IgD-negative memory B cell (primary cell): ENCODE data around the gene SLIT1. TPM values are rescaled to one million over a fixed set of nuclear protein-coding genes. Genes with fewer than 3 reads are reported as not detected.
A peak's percentile ranks its signal among the peaks of the same experiment; 100 is the strongest.

ENCODE experiments used
- H3K27ac Mint-ChIP-seq, 3 donors: one replicate each; pipeline ENCODE4 v1.8.0; 2020 to 2022; ENCODE audit warnings: mild to moderate bottlenecking in 3 of 3, mixed read lengths in 3 of 3, moderate library complexity in 1 of 3
- H3K27me3 Mint-ChIP-seq: one replicate; pipeline ENCODE4 v1.8.0; 2021; ENCODE audit warnings: mixed read lengths
- H3K36me3 Mint-ChIP-seq: one replicate; pipeline ENCODE4 v1.8.0; 2020; ENCODE audit warnings: mild to moderate bottlenecking, mixed read lengths
- H3K4me1 Mint-ChIP-seq, 3 donors: one replicate each; pipeline ENCODE4 v1.8.0; 2020 to 2022; ENCODE audit warnings: mixed read lengths in 3 of 3, mild to moderate bottlenecking in 1 of 3
- H3K4me3 Mint-ChIP-seq, 4 donors: one replicate each; pipeline ENCODE4 v1.8.0; 2020 to 2022; ENCODE audit warnings: mild to moderate bottlenecking in 4 of 4, mixed read lengths in 4 of 4, moderate library complexity in 3 of 4
- H3K9me3 Mint-ChIP-seq, 3 donors: one replicate each; pipeline ENCODE4 v1.8.0; 2020 to 2021; ENCODE audit warnings: mixed read lengths in 3 of 3, mild to moderate bottlenecking in 1 of 3
- polyA plus RNA-seq: library from polyadenylated mRNA; unstranded; fragments of 300-500 nt; fragmentation: Illumina TruSeq; gene quantifications from one replicate; pipeline ENCODE4 v1.2.3, GENCODE V29; 2021

SLIT1 gene
- polyA plus RNA-seq, 1 donor from 2014 or later, result not detected

- Mint-ChIP-seq H3K4me3 (no peak overlapping the region), H3K9me3 (peaks cover 0 to 6% (median 2%) of the 10 kb centered on the region in 3 donors), H3K36me3 (no peaks in the 10 kb centered on the region), H3K4me1 (peaks cover 0 to 7% (median 6%) of the 10 kb centered on the region in 3 donors), H3K27me3 (peaks cover 2% of the 10 kb centered on the region), H3K27ac (no peak overlapping the region)
Measured at GRCh38 chr10:97047788-97048187, 138.0 kb downstream of the SLIT1 start.

DNA sequence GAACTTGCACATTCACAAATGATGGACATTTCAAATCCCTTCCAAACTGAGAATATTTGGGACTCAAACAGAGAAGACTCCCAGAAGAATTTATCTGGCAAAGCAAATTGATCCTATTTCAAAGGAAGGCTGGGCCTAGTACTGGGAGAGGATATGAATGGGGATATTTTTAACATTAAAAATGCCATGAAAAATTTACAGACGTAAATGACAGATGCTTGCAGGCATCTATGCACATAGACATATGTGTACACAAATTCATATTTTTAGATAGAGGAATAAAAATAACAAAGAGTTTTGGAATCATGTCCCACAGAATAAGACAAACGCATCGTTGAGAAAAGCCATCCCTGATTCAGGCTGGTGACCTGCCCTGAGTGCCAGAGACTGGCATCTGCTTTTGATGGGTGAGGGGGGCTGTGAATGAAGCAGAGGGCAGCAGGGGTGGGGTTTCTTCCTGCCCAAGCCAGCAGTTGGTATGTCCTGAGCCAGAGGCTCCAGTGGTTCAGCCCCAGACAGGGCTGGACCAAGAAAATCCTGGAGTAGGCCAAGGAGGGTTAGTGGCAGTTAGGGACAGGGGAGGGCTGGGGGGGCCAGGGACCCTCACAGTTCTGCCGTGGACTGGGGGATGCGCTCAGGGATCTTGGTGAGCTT lies 138.5 kb downstream of the SLIT1 start:
- Mint-ChIP-seq H3K4me1 (peaks cover 0 to 7% (median 6%) of the 10 kb centered on the region in 3 donors), H3K9me3 (peaks cover 0 to 5% (median 2%) of the 10 kb centered on the region in 3 donors), H3K4me3 (no peak overlapping the region), H3K27me3 (peaks cover 2% of the 10 kb centered on the region), H3K27ac (no peak overlapping the region), H3K36me3 (no peaks in the 10 kb centered on the region)

DNA sequence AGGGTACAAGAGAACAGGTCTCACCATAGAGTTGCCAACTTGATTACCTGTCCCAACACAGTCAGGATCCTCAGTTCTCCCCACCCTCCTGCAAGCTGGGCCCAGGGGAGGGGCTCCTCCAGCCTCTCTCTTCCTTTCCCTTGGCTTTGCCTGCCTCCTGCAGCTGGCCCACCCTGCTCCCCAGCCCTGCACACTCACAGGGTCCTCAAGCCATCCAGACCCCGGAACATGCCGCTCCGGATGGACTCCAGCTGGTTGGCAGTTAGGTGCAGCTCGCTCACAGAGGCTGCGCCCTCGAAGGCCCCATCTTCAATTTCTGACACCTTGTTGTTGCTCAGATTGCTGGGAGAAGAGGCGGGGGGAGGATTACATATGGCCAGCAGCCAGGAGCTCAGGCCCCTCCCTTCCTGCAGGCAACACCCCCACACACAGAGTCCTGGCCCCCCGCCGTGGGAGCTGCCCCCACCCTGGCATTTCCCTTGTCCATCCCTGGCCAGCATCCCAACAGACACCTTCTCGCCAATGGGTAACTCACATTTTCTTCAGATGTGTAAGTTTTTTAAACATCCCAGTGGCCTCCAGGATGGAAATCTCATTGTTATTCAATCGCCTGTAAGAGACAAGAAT lies 139.2 kb downstream of the SLIT1 start:
- Mint-ChIP-seq H3K4me3 (no peak overlapping the region), H3K27ac (no peak overlapping the region), H3K36me3 (no peaks in the 10 kb centered on the region), H3K4me1 (peaks cover 0 to 7% (median 6%) of the 10 kb centered on the region in 3 donors), H3K9me3 (peaks cover 0 to 5% (median 2%) of the 10 kb centered on the region in 3 donors), H3K27me3 (peaks cover 2% of the 10 kb centered on the region)

DNA sequence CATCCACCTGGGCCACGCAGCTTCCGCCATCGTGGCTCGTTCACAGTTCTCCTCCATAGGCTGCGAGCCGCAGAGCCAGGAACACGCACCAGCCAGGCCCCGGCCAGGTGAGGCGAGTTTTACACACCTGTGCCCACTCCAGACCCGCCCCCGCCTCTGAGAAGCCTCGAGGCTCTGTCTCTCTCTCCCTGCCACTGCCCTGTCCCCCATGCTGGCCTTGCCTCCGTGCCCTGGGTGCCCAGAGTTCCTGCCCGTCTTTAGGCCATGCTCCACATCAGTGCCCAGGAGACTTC lies 142.2 kb downstream of the SLIT1 start:
- H3K4me3 Mint-ChIP-seq, result no peak overlapping the region
- peaks cover 0 to under 1% (median 0%) of the 10 kb centered on the region in 3 donors for H3K4me1 Mint-ChIP-seq
- peaks cover 2% of the 10 kb centered on the region for H3K27me3 Mint-ChIP-seq
- H3K36me3 Mint-ChIP-seq, result no peaks in the 10 kb centered on the region
- H3K27ac Mint-ChIP-seq, result peak overlapping the region in 1 of 3 donors; percentile 63
- H3K9me3 Mint-ChIP-seq, result peaks cover 0 to 2% (median under 1%) of the 10 kb centered on the region in 3 donors

DNA sequence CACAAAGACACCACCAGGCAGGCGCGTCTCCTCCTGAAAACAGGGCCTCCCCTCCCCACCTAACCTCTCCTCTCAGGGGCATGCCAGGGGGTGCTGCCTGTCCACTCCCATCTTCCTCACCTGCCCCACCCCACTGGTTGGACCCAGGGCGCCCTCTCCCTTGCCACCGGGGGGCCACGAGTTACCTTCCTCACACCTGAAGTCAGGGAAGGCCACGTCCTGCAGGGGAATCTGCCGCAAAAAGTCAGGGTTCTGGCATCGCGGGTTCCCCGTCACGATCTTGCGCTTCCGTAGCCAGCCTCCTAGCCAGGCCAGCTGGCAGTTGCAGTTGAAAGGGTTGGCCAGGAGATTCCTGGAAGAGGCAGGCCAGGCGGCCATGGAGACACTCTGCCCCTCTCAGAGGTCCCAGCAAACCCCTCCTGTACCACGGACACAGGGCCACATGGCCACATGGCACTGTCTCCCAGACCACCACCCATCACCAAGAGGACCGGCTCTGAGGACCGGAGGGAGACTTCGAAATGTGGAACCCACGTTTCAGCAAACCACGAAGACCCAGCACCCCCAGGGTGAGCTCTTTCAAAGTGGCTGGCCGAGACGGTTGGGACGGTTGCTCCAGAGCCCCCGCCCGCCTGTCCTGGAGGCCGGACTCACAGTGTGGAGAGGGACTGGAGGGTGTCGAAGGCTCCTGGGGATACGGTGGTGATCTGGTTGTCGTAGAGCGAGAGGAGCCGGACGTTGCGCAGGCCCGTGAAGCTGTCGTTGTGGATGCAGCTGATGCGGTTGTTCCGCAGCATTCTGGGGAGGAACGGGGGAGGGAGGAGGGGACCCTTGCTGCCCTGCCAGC lies 142.8 kb downstream of the SLIT1 start:
- peaks cover 2% of the 10 kb centered on the region for H3K27me3 Mint-ChIP-seq
- H3K27ac Mint-ChIP-seq, result peak overlapping the region in 1 of 3 donors; percentile 40
- H3K4me3 Mint-ChIP-seq, result no peak overlapping the region
- H3K9me3 Mint-ChIP-seq, result peaks cover 0 to 2% (median 0%) of the 10 kb centered on the region in 3 donors
- H3K4me1 Mint-ChIP-seq, result peaks cover 0 to 2% (median 2%) of the 10 kb centered on the region in 3 donors
- no peaks in the 10 kb centered on the region for H3K36me3 Mint-ChIP-seq

- Mint-ChIP-seq H3K4me1 (peaks cover 0 to 8% (median 8%) of the 10 kb centered on the region in 3 donors), H3K27ac (no peak overlapping the region), H3K36me3 (no peaks in the 10 kb centered on the region), H3K27me3 (peaks cover 2% of the 10 kb centered on the region), H3K9me3 (peaks cover 0 to 2% (median 0%) of the 10 kb centered on the region in 3 donors), H3K4me3 (peak overlapping the region in 1 of 4 donors; percentile 39)
Measured at GRCh38 chr10:97042081-97042480, 143.7 kb downstream of the SLIT1 start.

- Mint-ChIP-seq H3K27me3 (peaks cover 8% of the 10 kb centered on the region), H3K27ac (no peak overlapping the region), H3K9me3 (peaks cover 0 to 2% (median 0%) of the 10 kb centered on the region in 3 donors), H3K4me3 (peak overlapping the region in 1 of 4 donors; percentile 47), H3K36me3 (no peaks in the 10 kb centered on the region), H3K4me1 (peaks cover 0 to 8% (median 8%) of the 10 kb centered on the region in 3 donors)
Measured at GRCh38 chr10:97040706-97041105, 145.1 kb downstream of the SLIT1 start.

- Mint-ChIP-seq H3K36me3 (no peaks in the 10 kb centered on the region), H3K27ac (no peak overlapping the region), H3K4me3 (no peak overlapping the region), H3K27me3 (peaks cover 11% of the 10 kb centered on the region), H3K4me1 (peaks cover 0 to 8% (median 8%) of the 10 kb centered on the region in 3 donors), H3K9me3 (peaks cover 0 to 2% (median 0%) of the 10 kb centered on the region in 3 donors)
Measured at GRCh38 chr10:97040248-97040584, 145.5 kb downstream of the SLIT1 start.

GRCh38 chr10:97039538-97040247 lies 146.1 kb downstream of the SLIT1 start:
- Mint-ChIP-seq H3K36me3 (no peaks in the 10 kb centered on the region), H3K27ac (peak overlapping the region in 1 of 3 donors; percentile 5), H3K9me3 (peaks cover 0 to 2% (median 0%) of the 10 kb centered on the region in 3 donors), H3K4me3 (peak overlapping the region in 2 of 4 donors; percentile 26 to 27), H3K4me1 (peaks cover 0 to 8% (median 8%) of the 10 kb centered on the region in 3 donors), H3K27me3 (peaks cover 12% of the 10 kb centered on the region)

- Mint-ChIP-seq H3K4me3 (peak overlapping the region in 2 of 4 donors; percentile 26 to 93), H3K36me3 (no peaks in the 10 kb centered on the region), H3K9me3 (no peaks in the 10 kb centered on the region), H3K27me3 (peaks cover 12% of the 10 kb centered on the region), H3K27ac (no peak overlapping the region), H3K4me1 (peaks cover 0 to 8% (median 8%) of the 10 kb centered on the region in 3 donors)
Measured at GRCh38 chr10:97038688-97039087, 147.1 kb downstream of the SLIT1 start.

GRCh38 chr10:97037365-97038361 lies 148.1 kb downstream of the SLIT1 start:
- Mint-ChIP-seq H3K36me3 (no peaks in the 10 kb centered on the region), H3K4me1 (peaks cover 0 to 8% (median 8%) of the 10 kb centered on the region in 3 donors), H3K27me3 (peaks cover 10% of the 10 kb centered on the region), H3K4me3 (peak overlapping the region; percentile 69 to 93 (median 86)), H3K27ac (no peak overlapping the region), H3K9me3 (no peaks in the 10 kb centered on the region)

DNA sequence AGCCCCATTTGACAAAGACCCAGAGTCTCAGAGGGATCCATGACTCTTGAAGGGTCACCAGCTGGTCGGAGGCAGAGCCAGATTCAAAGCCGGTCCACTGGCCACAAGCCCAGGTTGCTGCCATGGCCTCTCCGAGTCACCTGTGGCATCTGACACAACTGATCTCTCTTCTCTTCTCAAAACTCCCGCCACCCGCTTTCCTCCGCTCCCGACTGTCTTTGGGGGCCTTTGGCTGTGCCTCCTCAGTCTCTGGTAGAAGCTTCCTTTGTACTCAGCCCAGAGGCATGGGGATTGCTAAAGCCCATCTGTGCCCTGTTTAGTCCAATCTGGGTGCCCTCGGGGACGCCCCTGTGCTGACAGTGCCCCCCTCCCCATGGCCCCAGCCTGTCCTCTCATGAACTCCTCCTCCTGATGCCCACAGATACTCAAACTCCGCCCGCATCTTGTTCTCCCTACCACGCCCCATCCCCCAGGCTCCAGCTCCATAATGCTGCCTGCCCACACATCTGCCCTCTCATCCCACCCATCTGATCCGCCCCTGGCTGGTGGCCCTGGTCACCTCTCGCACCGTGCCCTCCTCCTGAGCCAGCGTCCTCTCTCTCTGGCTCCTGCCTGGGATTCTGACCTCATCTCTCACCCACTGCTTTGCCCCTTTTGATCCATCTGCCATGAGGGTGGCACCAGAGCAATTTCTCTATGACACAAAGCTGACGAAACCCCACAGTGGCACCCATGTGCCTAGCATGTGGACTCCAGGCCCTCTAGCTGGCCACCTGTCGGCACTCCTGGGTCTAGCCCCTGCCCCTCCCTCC lies 150.6 kb downstream of the SLIT1 start:
- no peaks in the 10 kb centered on the region for H3K36me3 Mint-ChIP-seq
- H3K27ac Mint-ChIP-seq, result no peak overlapping the region
- peaks cover 0 to 11% (median 8%) of the 10 kb centered on the region in 3 donors for H3K4me1 Mint-ChIP-seq
- H3K9me3 Mint-ChIP-seq, result no peaks in the 10 kb centered on the region
- H3K27me3 Mint-ChIP-seq, result peaks cover 16% of the 10 kb centered on the region
- no peak overlapping the region for H3K4me3 Mint-ChIP-seq

GRCh38 chr10:97034301-97034700 lies 151.5 kb downstream of the SLIT1 start:
- H3K9me3 Mint-ChIP-seq, result no peaks in the 10 kb centered on the region
- no peaks in the 10 kb centered on the region for H3K36me3 Mint-ChIP-seq
- H3K27me3 Mint-ChIP-seq, result peaks cover 18% of the 10 kb centered on the region
- H3K4me1 Mint-ChIP-seq, result peaks cover 0 to 11% (median 8%) of the 10 kb centered on the region in 3 donors
- no peak overlapping the region for H3K27ac Mint-ChIP-seq
- no peak overlapping the region for H3K4me3 Mint-ChIP-seq
